ENCODE data around the gene P2RY2. TPM values are rescaled to one million over a fixed set of nuclear protein-coding genes. Genes with fewer than 3 reads are reported as not detected.

P2RY2 gene
- total RNA-seq, 1 donor from 2014 or later = 0.45 TPM

DNA sequence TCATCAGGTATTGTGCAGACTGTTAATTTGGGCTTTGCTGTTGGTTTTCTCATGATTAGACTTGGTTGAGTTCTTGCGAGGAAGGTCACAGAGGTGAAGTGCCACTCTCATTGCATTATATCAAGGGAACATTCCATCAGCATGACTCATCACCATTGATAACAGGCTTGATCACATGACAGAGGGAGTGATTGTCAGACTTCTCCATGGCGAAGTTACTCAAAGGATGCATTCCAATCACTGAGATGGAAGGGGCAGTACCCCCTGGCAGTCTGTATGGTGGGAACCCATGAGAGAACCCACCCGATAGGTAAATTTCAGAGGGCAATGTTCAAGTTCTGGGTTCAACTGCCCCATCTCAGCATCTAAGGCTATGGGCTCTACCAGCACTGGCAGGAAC lies 19.4 kb upstream of the P2RY2 start:
- Histone ChIP-seq H3K36me3 (no peaks in the 10 kb centered on the region), H2AFZ (replicated peaks) (no peak overlapping the region), H3K27me3 (no peaks in the 10 kb centered on the region), H3K9me3 (ENCODE audit: low read depth) (no peaks in the 10 kb centered on the region), H3F3A (ENCODE audit: low read depth) (peaks cover 14% of the 10 kb centered on the region), H3K79me2 (ENCODE audit: low read depth) (no peaks in the 10 kb centered on the region), H3K9ac (no peak overlapping the region), H3K27ac (no peak overlapping the region), H3K4me2 (no peak overlapping the region), H4K20me1 (ENCODE audit: low read depth) (no peaks in the 10 kb centered on the region), H3K4me3 (no peak overlapping the region), H3K4me1 (peaks cover 24% of the 10 kb centered on the region)
- TF ChIP-seq, protein P1, sequence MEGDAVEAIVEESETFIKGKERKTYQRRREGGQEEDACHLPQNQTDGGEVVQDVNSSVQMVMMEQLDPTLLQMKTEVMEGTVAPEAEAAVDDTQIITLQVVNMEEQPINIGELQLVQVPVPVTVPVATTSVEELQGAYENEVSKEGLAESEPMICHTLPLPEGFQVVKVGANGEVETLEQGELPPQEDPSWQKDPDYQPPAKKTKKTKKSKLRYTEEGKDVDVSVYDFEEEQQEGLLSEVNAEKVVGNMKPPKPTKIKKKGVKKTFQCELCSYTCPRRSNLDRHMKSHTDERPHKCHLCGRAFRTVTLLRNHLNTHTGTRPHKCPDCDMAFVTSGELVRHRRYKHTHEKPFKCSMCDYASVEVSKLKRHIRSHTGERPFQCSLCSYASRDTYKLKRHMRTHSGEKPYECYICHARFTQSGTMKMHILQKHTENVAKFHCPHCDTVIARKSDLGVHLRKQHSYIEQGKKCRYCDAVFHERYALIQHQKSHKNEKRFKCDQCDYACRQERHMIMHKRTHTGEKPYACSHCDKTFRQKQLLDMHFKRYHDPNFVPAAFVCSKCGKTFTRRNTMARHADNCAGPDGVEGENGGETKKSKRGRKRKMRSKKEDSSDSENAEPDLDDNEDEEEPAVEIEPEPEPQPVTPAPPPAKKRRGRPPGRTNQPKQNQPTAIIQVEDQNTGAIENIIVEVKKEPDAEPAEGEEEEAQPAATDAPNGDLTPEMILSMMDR (IDR thresholded peaks at IDR 0.05) = no peak
- TF ChIP-seq EZH2 (IDR thresholded peaks at IDR 0.05) (no peak), EZH2phosphoT487 (IDR thresholded peaks at IDR 0.05) (no peak)
- Mint-ChIP-seq H3K9me3 (peaks cover 5% of the 10 kb centered on the region), H3K4me3 (no peak overlapping the region), H3K4me1 (peaks cover 37% of the 10 kb centered on the region), H3K27ac (peak overlapping the region; percentile 79), H3K36me3 (no peaks in the 10 kb centered on the region), H3K27me3 (ENCODE audit: insufficient read depth, low read depth) (peaks cover 19% of the 10 kb centered on the region)
- DNase-seq (ENCODE audit: low spot score) = peak; percentile 47

DNA sequence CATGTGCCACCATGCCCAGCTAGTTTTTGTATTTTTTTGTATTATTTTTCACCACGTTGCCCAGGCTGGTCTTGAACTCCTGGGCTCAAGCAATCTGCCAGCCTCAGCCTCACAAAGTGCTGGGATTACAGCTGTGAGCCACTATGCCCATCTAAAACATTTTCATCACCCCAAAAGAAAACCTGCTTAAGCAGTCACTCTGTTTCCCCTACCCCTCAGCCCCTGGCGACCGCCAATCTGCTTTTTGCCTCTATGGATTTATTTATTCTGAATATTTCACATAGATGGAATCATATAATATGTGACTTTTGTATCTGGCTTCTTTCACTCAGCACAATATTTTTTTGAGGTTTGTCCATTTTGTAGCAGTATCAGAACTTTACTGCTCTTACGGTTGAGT lies 18.6 kb upstream of the P2RY2 start:
- Histone ChIP-seq H3F3A (ENCODE audit: low read depth) (peaks cover 14% of the 10 kb centered on the region), H3K4me3 (no peak overlapping the region), H3K4me2 (no peak overlapping the region), H3K9me3 (ENCODE audit: low read depth) (no peaks in the 10 kb centered on the region), H3K9ac (no peak overlapping the region), H3K79me2 (ENCODE audit: low read depth) (no peaks in the 10 kb centered on the region), H4K20me1 (ENCODE audit: low read depth) (no peaks in the 10 kb centered on the region), H3K36me3 (no peaks in the 10 kb centered on the region), H3K4me1 (peaks cover 24% of the 10 kb centered on the region), H3K27me3 (no peaks in the 10 kb centered on the region), H2AFZ (replicated peaks) (no peak overlapping the region), H3K27ac (no peak overlapping the region)
- peak overlapping the region; percentile 18 for H3K4me3 Mint-ChIP-seq
- TF ChIP-seq EZH2phosphoT487 (IDR thresholded peaks at IDR 0.05) (no peak), EZH2 (IDR thresholded peaks at IDR 0.05) (no peak)
- TF ChIP-seq, protein P1 (IDR thresholded peaks at IDR 0.05) = no peak
- peaks cover 3% of the 10 kb centered on the region for H3K9me3 Mint-ChIP-seq
- H3K36me3 Mint-ChIP-seq = no peaks in the 10 kb centered on the region
- H3K27me3 Mint-ChIP-seq (ENCODE audit: insufficient read depth, low read depth) = peaks cover 22% of the 10 kb centered on the region
- H3K4me1 Mint-ChIP-seq = peaks cover 37% of the 10 kb centered on the region
- H3K27ac Mint-ChIP-seq = peak overlapping the region; percentile 40
- DNase-seq (ENCODE audit: low spot score) = no peak

DNA sequence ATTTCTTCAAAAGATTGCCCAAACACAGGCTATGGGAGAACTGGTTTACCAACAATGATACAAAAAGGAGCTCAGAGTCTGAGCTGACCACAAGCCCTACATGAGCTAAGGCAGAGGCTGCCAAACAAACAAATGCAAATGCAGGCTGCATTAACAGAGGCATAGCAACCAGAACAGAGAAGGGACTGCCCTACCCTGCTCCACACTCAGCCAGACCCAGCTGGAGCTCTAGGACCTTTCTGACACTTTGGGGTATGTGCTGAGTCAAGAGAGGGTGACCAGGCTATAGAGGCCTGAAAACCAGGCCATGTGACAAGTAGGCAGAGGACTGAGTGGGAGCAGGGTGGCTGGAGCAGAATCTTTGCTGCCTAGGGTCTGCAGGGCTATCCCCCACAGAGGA lies 17.8 kb upstream of the P2RY2 start:
- Mint-ChIP-seq H3K27ac (peak overlapping the region; percentile 40), H3K4me1 (peaks cover 41% of the 10 kb centered on the region), H3K36me3 (no peaks in the 10 kb centered on the region), H3K27me3 (ENCODE audit: insufficient read depth, low read depth) (peaks cover 22% of the 10 kb centered on the region), H3K4me3 (no peak overlapping the region), H3K9me3 (peaks cover 3% of the 10 kb centered on the region)
- Histone ChIP-seq H3F3A (ENCODE audit: low read depth) (peaks cover 14% of the 10 kb centered on the region), H3K9ac (no peak overlapping the region), H3K9me3 (ENCODE audit: low read depth) (no peaks in the 10 kb centered on the region), H3K36me3 (no peaks in the 10 kb centered on the region), H3K79me2 (ENCODE audit: low read depth) (no peaks in the 10 kb centered on the region), H2AFZ (replicated peaks) (peak overlapping the region; percentile 79), H3K4me2 (peak overlapping the region; percentile 28), H3K4me1 (peaks cover 24% of the 10 kb centered on the region), H3K27ac (no peak overlapping the region), H3K27me3 (no peaks in the 10 kb centered on the region), H3K4me3 (no peak overlapping the region), H4K20me1 (ENCODE audit: low read depth) (no peaks in the 10 kb centered on the region)
- DNase-seq (ENCODE audit: low spot score) = peak; percentile 42
- TF ChIP-seq, protein P1 (IDR thresholded peaks at IDR 0.05) = no peak
- TF ChIP-seq EZH2phosphoT487 (IDR thresholded peaks at IDR 0.05) (no peak), EZH2 (IDR thresholded peaks at IDR 0.05) (no peak)

Measured in neural progenitor cell (in vitro differentiated cells).